ENCODE data around the gene CFAP74.

DNA sequence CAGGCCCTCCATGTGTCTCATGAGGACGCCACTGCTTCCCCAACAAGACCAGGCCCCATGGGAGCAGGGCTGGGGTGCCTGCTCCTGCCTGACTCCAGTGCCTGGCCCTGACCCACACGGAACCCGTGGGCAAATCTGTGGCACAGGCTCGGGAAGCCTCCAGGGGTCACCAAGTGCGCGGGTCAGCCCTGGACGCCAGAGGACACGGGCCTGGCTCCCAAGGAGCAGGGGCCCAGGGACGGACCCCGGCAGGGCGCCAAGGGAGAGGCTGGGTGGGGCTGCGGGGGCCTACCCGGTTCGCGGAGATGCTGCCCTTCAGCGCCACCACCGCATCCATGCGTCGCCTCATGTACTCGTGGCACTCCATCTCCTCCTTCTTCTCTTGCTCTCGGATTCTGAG is 31.9 kb downstream of the CFAP74 start:
- TF ChIP-seq, protein P1, sequence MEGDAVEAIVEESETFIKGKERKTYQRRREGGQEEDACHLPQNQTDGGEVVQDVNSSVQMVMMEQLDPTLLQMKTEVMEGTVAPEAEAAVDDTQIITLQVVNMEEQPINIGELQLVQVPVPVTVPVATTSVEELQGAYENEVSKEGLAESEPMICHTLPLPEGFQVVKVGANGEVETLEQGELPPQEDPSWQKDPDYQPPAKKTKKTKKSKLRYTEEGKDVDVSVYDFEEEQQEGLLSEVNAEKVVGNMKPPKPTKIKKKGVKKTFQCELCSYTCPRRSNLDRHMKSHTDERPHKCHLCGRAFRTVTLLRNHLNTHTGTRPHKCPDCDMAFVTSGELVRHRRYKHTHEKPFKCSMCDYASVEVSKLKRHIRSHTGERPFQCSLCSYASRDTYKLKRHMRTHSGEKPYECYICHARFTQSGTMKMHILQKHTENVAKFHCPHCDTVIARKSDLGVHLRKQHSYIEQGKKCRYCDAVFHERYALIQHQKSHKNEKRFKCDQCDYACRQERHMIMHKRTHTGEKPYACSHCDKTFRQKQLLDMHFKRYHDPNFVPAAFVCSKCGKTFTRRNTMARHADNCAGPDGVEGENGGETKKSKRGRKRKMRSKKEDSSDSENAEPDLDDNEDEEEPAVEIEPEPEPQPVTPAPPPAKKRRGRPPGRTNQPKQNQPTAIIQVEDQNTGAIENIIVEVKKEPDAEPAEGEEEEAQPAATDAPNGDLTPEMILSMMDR (IDR thresholded peaks at IDR 0.05) = no peak
- TF ChIP-seq EP300 (IDR thresholded peaks at IDR 0.05) = no peak
- TF ChIP-seq POLR2A (IDR thresholded peaks at IDR 0.05) = no peak

Data from tibial nerve (tissue), 4 donors.